Kidney (tissue), 14 donors: ENCODE data around the gene ERFL. TPM values are rescaled to one million over a fixed set of nuclear protein-coding genes. Genes with fewer than 3 reads are reported as not detected.

Source experiments
- DNase-seq, 5 donors: peaks; one replicate each; pipeline ENCODE4 v3.0.0-alpha.2; 2013 to 2020
- FAIRE-seq: peaks from 2 replicates; lab custom pipeline; 2012; peaks lifted over from hg19 to GRCh38; lab: Jason Lieb, UNC
- H3K27ac ChIP-seq, 2 donors: one replicate each; pipeline ENCODE4 v1.7.0; 2013; ENCODE audit warnings: low read depth in 2 of 2, low read length in 2 of 2, inconsistent platforms in 1 of 2
- H3K27me3 ChIP-seq: one replicate; pipeline ENCODE4 v1.7.1; 2013; ENCODE audit warnings: low read length, inconsistent platforms; ENCODE audit not compliant: control insufficient read depth, insufficient read depth
- H3K36me3 ChIP-seq, 3 donors: one replicate each; pipeline versions ENCODE4 v1.7.0 to v1.7.1; 2013; ENCODE audit warnings: low read length in 3 of 3, control low read depth in 1 of 3, inconsistent platforms in 1 of 3; ENCODE audit not compliant: insufficient read depth in 3 of 3, control insufficient read depth in 2 of 3
- H3K4me1 ChIP-seq, 3 donors: one replicate each; pipeline versions ENCODE4 v1.7.0 to v1.7.1; 2013; ENCODE audit warnings: low read length in 3 of 3, inconsistent platforms in 1 of 3, low read depth in 1 of 3; ENCODE audit not compliant: control insufficient read depth in 2 of 3, insufficient read depth in 2 of 3
- H3K4me3 ChIP-seq, 3 donors: one replicate each; pipeline versions ENCODE4 v1.7.0 to v1.8.1; 2013; ENCODE audit warnings: low read length in 3 of 3, control low read depth in 1 of 3, inconsistent platforms in 1 of 3
- H3K9ac ChIP-seq, 3 donors: one replicate each; pipeline versions ENCODE4 v1.7.0 to v1.7.1; 2013; ENCODE audit warnings: low read length in 3 of 3, control low read depth in 1 of 3, inconsistent platforms in 1 of 3
- H3K9me3 ChIP-seq, 3 donors: one replicate each; pipeline versions ENCODE4 v1.7.0 to v1.7.1; 2013; ENCODE audit warnings: low read length in 3 of 3, control low read depth in 1 of 3, inconsistent platforms in 1 of 3; ENCODE audit not compliant: control insufficient read depth in 2 of 3, insufficient read depth in 1 of 3
- CTCF ChIP-seq: IDR thresholded peaks from 3 replicates; pipeline ENCODE4 v1.5.1; 2012; ENCODE audit warnings: mild to moderate bottlenecking, moderate library complexity, borderline replicate concordance; ENCODE audit not compliant: insufficient read depth; ENCODE audit errors: extremely low read depth
- intact Hi-C: fragments of 100-400 bp; cut with DNase I; formaldehyde crosslinking; loops from one replicate; pipeline ENCODE4 v1.11.1; 2022
- polyA plus RNA-seq: library from polyadenylated mRNA; stranded (reverse); fragments of 350-450 nt; fragmentation: Illumina TruSeq; extraction: RNeasy Lipid Tissue Mini Kit (QIAGEN cat#74804); gene quantifications from one replicate; pipeline ENCODE4 v1.2.3, GENCODE V29; 2014; ENCODE audit warnings: low read depth, low replicate concordance; ENCODE audit not compliant: insufficient read depth
- total RNA-seq: library from RNA; stranded (reverse); fragmentation: NEBNext Ultra II Directional; extraction: Animal tissue kit (Norgen Biotek cat#: 25700); gene quantifications from one replicate; pipeline ENCODE4 v1.2.1, GENCODE V29; 2021
- donor health status: control.
- donor health status: control.
- donor health status: control.
- donor health status: control.
- donor health status: control.
- donor health status: DM: yes; HTN: yes; CAD: no.
- donor health status: Normal renal cell carcinoma (clear cell type).

Gene ERFL
- total and polyA plus RNA-seq, 2 donors from 2014 or later, result 0.69 TPM; not detected in 1

GRCh38 chr19:41888926-41889325 lies 39.3 kb downstream of the ERFL start:
- H3K27ac ChIP-seq, result no peak overlapping the region
- no peaks in the 10 kb centered on the region for H3K27me3 ChIP-seq
- intact Hi-C loops, result no loop called here
- H3K4me3 ChIP-seq, result no peak overlapping the region
- H3K9ac ChIP-seq, result no peak overlapping the region
- peaks cover 0 to 10% (median 6%) of the 10 kb centered on the region in 3 donors for H3K4me1 ChIP-seq
- TF ChIP-seq CTCF, result no peak
- no peaks in the 10 kb centered on the region for H3K9me3 ChIP-seq
- no peak for FAIRE-seq
- peaks cover 0 to 11% (median 9%) of the 10 kb centered on the region in 3 donors for H3K36me3 ChIP-seq
- no peak for DNase-seq

GRCh38 chr19:41887711-41888382 lies 40.4 kb downstream of the ERFL start:
- H3K27me3 ChIP-seq, result no peaks in the 10 kb centered on the region
- H3K27ac ChIP-seq, result no peak overlapping the region
- no peak overlapping the region for H3K4me3 ChIP-seq
- no peak for FAIRE-seq
- H3K4me1 ChIP-seq, result peaks cover 0 to 10% (median 6%) of the 10 kb centered on the region in 3 donors
- DNase-seq, result peak in 3 of 5 donors; percentile 42 to 49 (median 43)
- no peak overlapping the region for H3K9ac ChIP-seq
- no peak for TF ChIP-seq CTCF
- intact Hi-C loops, result no loop called here
- peaks cover 0 to 9% (median 9%) of the 10 kb centered on the region in 3 donors for H3K36me3 ChIP-seq
- H3K9me3 ChIP-seq, result no peaks in the 10 kb centered on the region

GRCh38 chr19:41886761-41887710 lies 41.2 kb downstream of the ERFL start:
- H3K9ac ChIP-seq, result no peak overlapping the region
- no peak overlapping the region for H3K27ac ChIP-seq
- peaks cover 0 to 17% (median 6%) of the 10 kb centered on the region in 3 donors for H3K4me1 ChIP-seq
- no peak overlapping the region for H3K4me3 ChIP-seq
- H3K9me3 ChIP-seq, result no peaks in the 10 kb centered on the region
- no peaks in the 10 kb centered on the region for H3K27me3 ChIP-seq
- peaks cover 0 to 6% (median 3%) of the 10 kb centered on the region in 3 donors for H3K36me3 ChIP-seq
- intact Hi-C loops, result no loop called here
- no peak for TF ChIP-seq CTCF
- DNase-seq (no peak), FAIRE-seq (no peak)
